Suprapubic skin (tissue), 4 donors: ENCODE results near the gene ASB8. TPM values are rescaled to one million over a fixed set of nuclear protein-coding genes. Genes with fewer than 3 reads are reported as not detected.

Experiments
- DNase-seq, 2 donors: peaks; one replicate each; pipeline ENCODE4 v3.0.0-alpha.2; 2019; ENCODE audit warnings: low spot score in 2 of 2
- H3K27ac ChIP-seq: fragments of 200-600 bp; sonication (generic); one replicate; pipeline ENCODE4 v1.5.1; 2019
- H3K27me3 ChIP-seq: fragments of 200-600 bp; sonication (generic); one replicate; pipeline ENCODE4 v1.5.1; 2019
- H3K36me3 ChIP-seq: fragments of 200-600 bp; sonication (generic); one replicate; pipeline ENCODE4 v1.5.1; 2019
- H3K4me1 ChIP-seq: fragments of 200-600 bp; sonication (generic); one replicate; pipeline ENCODE4 v1.5.1; 2019
- H3K4me3 ChIP-seq: fragments of 200-600 bp; sonication (generic); one replicate; pipeline ENCODE4 v1.5.1; 2019; ENCODE audit warnings: mild to moderate bottlenecking
- H3K9me3 ChIP-seq: fragments of 200-600 bp; sonication (generic); one replicate; pipeline ENCODE4 v1.5.1; 2019
- CTCF ChIP-seq, 2 donors: fragments of 200-600 bp in 1 of 2; fragments of 450-650 bp in 1 of 2; sonication (generic) in 1 of 2; IDR thresholded peaks; one replicate each; pipeline ENCODE4 v1.5.1; 2016 to 2019; ENCODE audit warnings: antibody characterized with exemption in 2 of 2, mild to moderate bottlenecking in 1 of 2, moderate library complexity in 1 of 2
- EP300 ChIP-seq: sonication (generic); formaldehyde crosslinking; IDR thresholded peaks from one replicate; pipeline ENCODE4 v1.6.1; 2017; ENCODE audit warnings: antibody characterized with exemption
- POLR2A ChIP-seq, 2 donors: fragments of 450-650 bp; IDR thresholded peaks; one replicate each; pipeline ENCODE4 v1.6.1; 2017; ENCODE audit warnings: antibody characterized with exemption in 2 of 2, mild to moderate bottlenecking in 2 of 2, moderate library complexity in 2 of 2
- POLR2AphosphoS5 ChIP-seq, 3 donors: sonication (generic); formaldehyde crosslinking; IDR thresholded peaks; one replicate each; pipeline ENCODE4 v1.6.1; 2017; ENCODE audit warnings: antibody characterized with exemption in 3 of 3
- WGBS: methylation state at CpG from one replicate; pipeline ENCODE4 v1.1.5; 2018; 5-methylcytosine and 5-hydroxymethylcytosine counted together
- total RNA-seq, 4 donors: library from RNA; depleted of rRNA; stranded (reverse); fragments of >200 nt; gene quantifications; one replicate each; pipeline ENCODE4 v1.1.0, GENCODE V29; 2016

ASB8 gene
- total RNA-seq, 4 donors from 2014 or later = 19.8 to 49.4 (median 23.6) TPM

GRCh38 chr12:48199774-48200221 is 42.5 kb upstream of the ASB8 start:
- TF ChIP-seq EP300 (no peak), POLR2A (IDR thresholded peaks at IDR 0.05) (no peak), POLR2AphosphoS5 (IDR thresholded peaks at IDR 0.05) (no peak), CTCF (IDR thresholded peaks at IDR 0.05) (no peak)
- no peaks in the 10 kb centered on the region for H3K36me3 ChIP-seq
- 70% methylated on average over 3 of the region's 3 CpGs for WGBS
- H3K27ac ChIP-seq = no peak overlapping the region
- no peaks in the 10 kb centered on the region for H3K27me3 ChIP-seq
- DNase-seq = no peak
- peaks cover 20% of the 10 kb centered on the region for H3K4me1 ChIP-seq
- H3K9me3 ChIP-seq = no peaks in the 10 kb centered on the region
- no peak overlapping the region for H3K4me3 ChIP-seq

- Histone ChIP-seq H3K36me3 (no peaks in the 10 kb centered on the region), H3K4me3 (peak overlapping the region; percentile 79), H3K4me1 (peaks cover 20% of the 10 kb centered on the region), H3K27me3 (no peaks in the 10 kb centered on the region), H3K9me3 (no peaks in the 10 kb centered on the region), H3K27ac (peak overlapping the region; percentile 96)
- TF ChIP-seq POLR2A (IDR thresholded peaks at IDR 0.05) (no peak), POLR2AphosphoS5 (IDR thresholded peaks at IDR 0.05) (no peak), CTCF (IDR thresholded peaks at IDR 0.05) (no peak), EP300 (no peak)
- WGBS = 62% methylated on average over 10 of the region's 10 CpGs
- DNase-seq = no peak
Observed at GRCh38 chr12:48198985-48199384, 41.7 kb upstream of the ASB8 start.

- Histone ChIP-seq H3K4me3 (peak overlapping the region; percentile 79), H3K4me1 (peaks cover 20% of the 10 kb centered on the region), H3K36me3 (no peaks in the 10 kb centered on the region), H3K9me3 (no peaks in the 10 kb centered on the region), H3K27me3 (no peaks in the 10 kb centered on the region), H3K27ac (peak overlapping the region; percentile 96)
- peak in 1 of 2 donors; percentile 70 for DNase-seq
- TF ChIP-seq POLR2A (IDR thresholded peaks at IDR 0.05) = no peak
- WGBS = 25% methylated on average over 11 of the region's 26 CpGs
Observed at GRCh38 chr12:48198672-48198971, 41.3 kb upstream of the ASB8 start.

- Histone ChIP-seq H3K36me3 (no peaks in the 10 kb centered on the region), H3K4me1 (peaks cover 20% of the 10 kb centered on the region), H3K4me3 (peak overlapping the region; percentile 79), H3K9me3 (no peaks in the 10 kb centered on the region), H3K27ac (peak overlapping the region; percentile 96), H3K27me3 (no peaks in the 10 kb centered on the region)
- 1% methylated on average over 31 of the region's 39 CpGs for WGBS
- DNase-seq = peak; percentile 98 to 99
- TF ChIP-seq CTCF (IDR thresholded peaks at IDR 0.05) = no peak
- TF ChIP-seq EP300 = no peak
- TF ChIP-seq POLR2A (IDR thresholded peaks at IDR 0.05) = peak; percentile 86 to 96
- TF ChIP-seq POLR2AphosphoS5 (IDR thresholded peaks at IDR 0.05) = peak; percentile 53 to 87 (median 77)
Observed at GRCh38 chr12:48197971-48198671, 40.8 kb upstream of the ASB8 start.

- Histone ChIP-seq H3K4me1 (peaks cover 20% of the 10 kb centered on the region), H3K36me3 (no peaks in the 10 kb centered on the region), H3K4me3 (peak overlapping the region; percentile 79), H3K27ac (peak overlapping the region; percentile 96), H3K9me3 (no peaks in the 10 kb centered on the region), H3K27me3 (no peaks in the 10 kb centered on the region)
- DNase-seq = no peak
- TF ChIP-seq POLR2AphosphoS5 (IDR thresholded peaks at IDR 0.05) (no peak), POLR2A (IDR thresholded peaks at IDR 0.05) (no peak), CTCF (IDR thresholded peaks at IDR 0.05) (no peak), EP300 (no peak)
- 0% methylated on average over 10 of the region's 10 CpGs for WGBS
Observed at GRCh38 chr12:48197549-48197970, 40.2 kb upstream of the ASB8 start.
